NK-92 (cell line): ENCODE results near the gene EOLA2.
"Not testable (repeated sequence)": the region's sequence is repeated elsewhere in the genome, so short reads cannot be mapped to it uniquely, and the experiment has no call there.

Source experiments
- DNase-seq: peaks from one replicate; lab custom pipeline; 2025; ENCODE audit not compliant: unreplicated experiment; lab: John Stamatoyannopoulos, UW

EOLA2 gene

DNA sequence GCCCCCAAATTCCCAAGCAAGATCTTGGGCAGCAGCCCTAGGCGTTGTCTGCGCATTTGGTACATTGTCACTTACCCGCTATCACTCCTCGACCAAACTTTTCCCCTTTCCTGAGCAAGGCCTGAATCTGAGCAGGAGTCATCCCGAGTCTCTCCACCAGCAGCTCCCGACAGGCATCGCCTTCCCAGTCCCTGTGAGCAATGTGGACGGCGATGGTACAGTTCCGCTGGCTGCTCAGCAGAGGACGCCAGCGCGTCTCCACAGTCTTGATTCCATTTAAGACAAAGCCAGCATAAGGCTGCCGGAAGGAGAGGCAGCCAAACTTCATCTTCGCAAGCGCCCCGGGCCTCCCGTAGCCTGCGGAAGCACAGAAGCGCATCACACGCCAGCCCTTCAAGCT, 4.7 kb downstream of the EOLA2 start:
- DNase-seq = not testable (repeated sequence)

GRCh38 chrX:149932970-149933369, 5.3 kb downstream of the EOLA2 start:
- not testable (repeated sequence) for DNase-seq

DNA sequence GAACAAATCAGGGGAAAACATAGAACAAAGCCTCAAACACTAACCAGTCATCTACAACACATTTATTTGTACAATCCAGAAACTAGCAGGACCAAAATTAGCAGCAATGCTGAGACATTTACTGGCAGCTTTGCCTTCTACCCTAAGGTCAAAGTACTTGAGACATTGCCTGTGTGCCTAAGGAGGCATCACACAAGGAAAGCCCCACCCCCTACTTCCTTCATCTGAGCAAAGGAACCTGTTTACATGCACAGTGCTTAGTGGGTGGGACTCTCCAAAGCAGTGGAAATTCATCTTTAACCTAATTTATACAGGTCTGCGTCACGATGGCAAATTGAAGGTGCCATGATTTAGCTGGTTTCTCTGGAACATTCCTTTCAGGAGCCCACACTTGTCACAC, 6.1 kb downstream of the EOLA2 start:
- DNase-seq = not testable (repeated sequence)

- not testable (repeated sequence) for DNase-seq
Observed at GRCh38 chrX:149931355-149931754, 6.9 kb downstream of the EOLA2 start.

GRCh38 chrX:149929400-149929799, 8.9 kb downstream of the EOLA2 start, which contains the start of gene HSFX4:
TSS of gene HSFX4 (plus strand) at chrX:149929573. CDS start at chrX:149929645, 72 bp downstream.
- DNase-seq = not testable (repeated sequence)

GRCh38 chrX:149928635-149929034, 9.7 kb downstream of the EOLA2 start:
- DNase-seq = not testable (repeated sequence)

DNA sequence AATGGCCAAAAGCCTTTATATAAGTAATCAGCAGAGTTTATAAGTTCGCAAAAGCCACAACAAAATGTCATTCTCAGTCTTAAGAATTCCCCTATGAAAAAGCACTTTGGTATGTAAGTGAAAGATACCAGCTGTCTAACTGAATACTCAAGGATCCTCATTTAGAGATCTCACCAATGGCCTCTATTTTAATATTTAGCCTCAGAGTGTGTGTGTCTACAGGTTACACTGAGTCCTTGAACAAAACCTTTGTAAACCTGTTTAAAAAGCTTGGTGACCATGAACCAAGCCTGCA, 10.4 kb downstream of the EOLA2 start:
- DNase-seq = not testable (repeated sequence)

DNA sequence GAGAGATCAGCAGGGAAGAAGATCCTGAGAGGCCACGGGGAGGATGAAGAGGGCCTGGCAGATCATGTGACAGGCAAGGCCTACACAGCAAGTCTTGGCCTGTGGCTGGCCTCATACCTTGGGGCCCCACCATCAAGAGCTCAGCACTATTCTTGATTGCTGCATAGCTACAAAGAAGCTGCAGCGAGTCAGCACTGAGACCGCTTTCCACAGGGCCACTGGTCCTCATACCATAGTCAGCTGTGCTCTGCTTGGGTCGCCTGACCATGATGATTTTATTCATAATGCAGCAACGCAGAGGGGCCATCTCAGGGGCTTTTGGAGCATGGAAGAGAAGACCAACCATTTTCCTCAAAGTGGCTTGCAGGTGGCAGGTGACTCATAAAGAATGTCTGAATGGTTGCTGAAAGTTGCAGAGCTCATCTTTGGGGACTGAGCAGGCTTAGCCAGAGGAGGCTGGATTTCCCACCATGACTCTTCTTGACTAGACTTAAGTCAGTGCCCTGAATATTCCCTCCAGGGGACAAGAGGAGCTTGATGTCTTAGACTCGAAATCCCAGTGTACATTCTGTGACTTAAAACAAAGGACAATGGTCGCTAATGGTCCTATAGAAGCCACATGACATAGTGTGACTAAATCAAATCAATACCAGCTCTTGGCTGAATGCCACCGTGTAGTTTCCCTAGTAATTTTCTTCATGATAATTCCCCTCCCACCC, 10.9 kb downstream of the EOLA2 start:
- DNase-seq = not testable (repeated sequence)

GRCh38 chrX:149924434-149924833, 13.9 kb downstream of the EOLA2 start:
- DNase-seq = not testable (repeated sequence)

- not testable (repeated sequence) for DNase-seq
Observed at GRCh38 chrX:149923836-149924235, 14.5 kb downstream of the EOLA2 start.

GRCh38 chrX:149916745-149917392, 21.4 kb downstream of the EOLA2 start:
- no peak for DNase-seq

DNA sequence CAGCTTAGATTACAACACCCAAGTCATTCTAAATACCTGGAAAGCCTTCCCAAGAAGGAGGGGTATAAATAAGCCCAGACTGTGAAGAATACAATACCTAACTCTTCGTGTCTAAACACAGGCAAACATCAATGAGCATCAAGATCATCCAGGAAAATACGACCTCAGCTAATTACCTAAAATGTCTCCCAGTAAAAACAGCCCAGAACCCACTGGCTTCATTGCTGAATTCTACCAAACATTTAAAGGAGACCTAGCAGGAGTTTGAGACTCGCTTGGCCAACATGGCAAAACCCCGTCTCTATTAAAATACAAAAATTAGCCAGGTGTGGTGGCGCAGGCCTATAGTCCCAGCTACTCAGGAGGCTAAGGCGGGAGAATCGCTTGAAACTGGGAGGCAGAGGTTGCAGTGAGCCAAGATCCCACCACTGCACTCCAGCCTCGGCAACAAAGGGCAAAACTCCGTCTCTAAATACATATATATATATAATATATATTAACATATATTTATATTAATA, 28.1 kb downstream of the EOLA2 start:
- no peak for DNase-seq

DNA sequence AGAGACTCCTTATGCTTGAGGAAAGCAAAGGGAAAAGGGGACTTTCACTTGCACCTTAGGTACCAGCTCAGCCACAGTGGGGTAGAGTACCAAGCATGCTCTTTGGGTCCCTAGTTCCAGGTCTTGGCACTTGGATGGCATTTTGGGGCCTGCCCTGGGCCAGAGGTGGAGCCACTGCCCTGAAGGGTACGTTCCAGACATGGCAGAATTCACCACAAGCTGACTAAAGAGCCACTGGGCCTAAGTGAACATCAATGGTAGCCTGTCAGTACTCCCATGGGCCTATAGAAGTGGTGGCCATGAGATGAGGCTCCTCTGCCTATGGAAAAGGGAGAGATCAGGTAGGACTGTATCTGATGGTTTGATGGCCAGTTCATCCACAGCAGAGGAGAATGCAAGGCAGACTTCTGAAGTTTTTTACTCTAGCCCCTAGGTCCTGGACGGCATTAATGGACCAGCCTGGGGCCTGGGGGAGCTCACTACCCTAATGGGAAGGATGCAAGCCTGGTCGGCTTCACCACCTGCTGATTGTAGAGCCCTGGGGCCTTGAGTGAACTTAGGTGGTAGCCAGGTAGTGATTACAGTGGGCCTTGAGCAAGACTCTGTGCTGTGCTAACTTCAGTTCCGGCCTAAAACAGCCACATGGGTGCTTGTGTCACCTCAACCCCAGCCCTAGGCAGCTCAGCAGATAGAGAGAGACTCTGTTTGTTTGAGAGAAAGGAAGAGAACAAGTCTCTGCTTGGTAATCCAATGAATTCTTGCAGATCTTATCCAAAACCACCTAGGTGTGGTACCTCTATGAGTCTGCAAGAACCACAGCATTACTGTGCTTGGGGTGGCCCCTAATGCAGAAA, 28.7 kb downstream of the EOLA2 start:
- no peak for DNase-seq

DNA sequence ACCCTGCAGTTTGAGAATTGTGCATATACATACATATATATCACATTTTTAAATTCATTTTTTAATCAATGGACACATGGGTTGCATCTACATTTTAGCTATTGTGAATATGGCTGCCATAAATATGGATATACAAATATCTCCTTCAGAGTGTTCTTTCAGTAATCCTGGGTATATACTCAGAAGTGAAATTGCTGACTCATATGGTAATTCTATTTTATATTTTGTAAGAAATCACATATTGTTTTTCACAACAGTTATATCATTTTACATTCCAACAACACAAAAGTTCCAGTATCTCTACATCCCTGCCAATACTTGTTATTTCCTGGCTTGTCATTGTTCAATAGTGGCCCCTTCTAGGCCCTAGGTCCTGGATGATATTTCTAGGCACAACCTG, 29.6 kb downstream of the EOLA2 start:
- no peak for DNase-seq

DNA sequence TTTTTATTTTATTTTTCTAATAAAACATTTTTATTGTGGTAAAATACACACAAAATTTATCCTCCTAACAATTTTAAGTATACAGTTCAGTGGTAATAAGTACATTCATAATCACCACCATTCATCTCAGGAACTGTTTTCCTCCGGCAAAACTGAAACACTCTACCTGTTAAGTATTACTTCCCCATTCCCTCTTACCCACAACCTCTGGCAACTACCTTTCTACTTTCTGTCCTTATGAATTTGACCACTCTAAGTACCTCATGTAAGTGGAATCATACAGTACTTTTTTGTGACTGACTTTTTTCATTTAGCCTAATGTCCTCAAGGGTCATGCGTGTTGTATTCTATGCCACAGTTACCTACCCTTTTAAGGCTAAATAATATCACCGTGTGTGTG, 30.0 kb downstream of the EOLA2 start:
- DNase-seq = no peak

DNA sequence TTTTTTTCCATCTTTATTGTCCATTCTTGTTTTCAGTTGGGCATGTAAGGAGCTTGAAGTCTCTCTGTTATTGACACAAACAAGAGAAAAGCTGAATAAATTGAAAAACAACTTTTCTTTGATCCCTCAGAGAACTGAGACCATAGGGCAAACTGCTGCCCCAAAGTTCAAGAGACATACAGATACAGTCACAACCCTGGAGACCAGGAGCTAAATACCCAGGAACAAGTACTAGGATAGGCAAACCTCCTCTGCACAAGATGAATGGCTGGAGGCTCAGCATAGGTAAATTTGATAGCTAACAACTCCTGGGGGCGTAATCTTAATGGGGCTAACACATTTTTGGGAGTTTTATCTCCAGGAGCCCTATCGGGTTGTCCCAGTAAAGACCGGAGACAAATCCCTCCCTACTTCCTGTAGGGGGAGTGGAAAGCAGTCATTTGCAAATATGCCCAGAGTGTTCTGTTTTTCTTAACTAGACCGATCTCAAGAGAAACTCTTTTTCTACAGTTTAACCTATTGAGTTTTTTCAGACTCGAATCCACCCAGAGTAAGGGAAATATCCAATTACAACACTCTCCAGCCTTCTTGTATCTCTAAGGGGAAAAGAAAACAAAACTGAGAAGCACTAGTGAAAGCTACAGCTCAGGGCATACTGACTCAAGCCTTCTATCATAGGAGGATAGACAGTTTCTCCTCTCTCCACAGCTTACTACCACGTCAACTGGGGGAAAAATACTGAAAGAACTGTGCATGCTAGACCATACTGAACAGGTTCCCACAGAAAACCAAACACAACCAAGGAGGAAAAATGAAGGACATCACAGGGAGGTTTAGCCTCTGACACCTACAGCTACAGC, 34.2 kb downstream of the EOLA2 start:
- no peak for DNase-seq

GRCh38 chrX:149898554-149898953, 39.7 kb downstream of the EOLA2 start:
- DNase-seq = no peak

GRCh38 chrX:149890828-149891227, 47.5 kb downstream of the EOLA2 start:
- DNase-seq = not testable (repeated sequence)
